IPS DF 6.9 (cell line): ENCODE results near the gene RPL37A.

ENCODE experiments used
- DNase-seq: peaks from one replicate; pipeline ENCODE4 v3.0.0-alpha.2; 2013; ENCODE audit warnings: low read depth, low spot score
- H3K27ac ChIP-seq: one replicate; pipeline ENCODE4 v1.5.1; 2013; ENCODE audit warnings: low read length, control low read depth
- H3K27me3 ChIP-seq: 2 replicates; pipeline ENCODE4 v1.6.1; 2013; ENCODE audit warnings: mild to moderate bottlenecking, low read length; ENCODE audit not compliant: control insufficient read depth, insufficient read depth
- H3K36me3 ChIP-seq: 2 replicates; pipeline ENCODE4 v1.6.1; 2013; ENCODE audit warnings: low read length; ENCODE audit not compliant: control insufficient read depth, insufficient read depth
- H3K4me1 ChIP-seq: 2 replicates; pipeline ENCODE4 v1.6.1; 2013; ENCODE audit warnings: low read length; ENCODE audit not compliant: control insufficient read depth, insufficient read depth
- H3K4me3 ChIP-seq: 2 replicates; pipeline ENCODE4 v1.5.1; 2013; ENCODE audit warnings: mild to moderate bottlenecking, low read length
- H3K9me3 ChIP-seq: 2 replicates; pipeline ENCODE4 v1.6.1; 2013; ENCODE audit warnings: low read length, inconsistent platforms; ENCODE audit not compliant: control insufficient read depth, insufficient read depth
- WGBS: extraction: QIAGEN DNeasy Blood & Tissue Kit; methylation state at CpG from one replicate; pipeline ENCODE4 v1.1.7; 2013; ENCODE audit warnings: mixed read lengths, missing lambda C conversion rate; ENCODE audit not compliant: insufficient read length, insufficient coverage; 5-methylcytosine and 5-hydroxymethylcytosine counted together

Gene RPL37A

GRCh38 chr2:216546641-216547403 lies 48.2 kb downstream of the RPL37A start:
- no CpG with 5 or more reads among the region's 7 CpGs for WGBS
- Histone ChIP-seq H3K27ac (no peak overlapping the region), H3K36me3 (no peaks in the 10 kb centered on the region), H3K27me3 (no peaks in the 10 kb centered on the region), H3K4me3 (no peak overlapping the region), H3K4me1 (peaks cover 4% of the 10 kb centered on the region; the same call in 1 of the 2 replicates), H3K9me3 (no peaks in the 10 kb centered on the region)
- no peak for DNase-seq

GRCh38 chr2:216548901-216549331 lies 50.3 kb downstream of the RPL37A start:
- H3K9me3 ChIP-seq, result no peaks in the 10 kb centered on the region
- H3K4me3 ChIP-seq, result no peak overlapping the region
- H3K36me3 ChIP-seq, result no peaks in the 10 kb centered on the region
- no CpG with 5 or more reads among the region's 5 CpGs for WGBS
- H3K27me3 ChIP-seq, result no peaks in the 10 kb centered on the region
- peaks cover 7% of the 10 kb centered on the region; the same call in 1 of the 2 replicates for H3K4me1 ChIP-seq
- no peak overlapping the region for H3K27ac ChIP-seq
- no peak for DNase-seq

- DNase-seq, result no peak
- Histone ChIP-seq H3K27ac (no peak overlapping the region), H3K9me3 (no peaks in the 10 kb centered on the region), H3K4me3 (no peak overlapping the region), H3K27me3 (no peaks in the 10 kb centered on the region), H3K36me3 (no peaks in the 10 kb centered on the region), H3K4me1 (peaks cover 7% of the 10 kb centered on the region; the same call in 1 of the 2 replicates)
- no CpG with 5 or more reads among the region's 10 CpGs for WGBS
Observed at GRCh38 chr2:216549926-216550690, 51.5 kb downstream of the RPL37A start.

- Histone ChIP-seq H3K9me3 (no peaks in the 10 kb centered on the region), H3K27me3 (no peaks in the 10 kb centered on the region), H3K4me1 (peaks cover 7% of the 10 kb centered on the region; the same call in 1 of the 2 replicates), H3K36me3 (no peaks in the 10 kb centered on the region), H3K27ac (no peak overlapping the region), H3K4me3 (no peak overlapping the region)
- DNase-seq, result no peak
- no CpG with 5 or more reads among the region's 8 CpGs for WGBS
Observed at GRCh38 chr2:216551234-216552068, 52.8 kb downstream of the RPL37A start.

- peaks cover 7% of the 10 kb centered on the region; the same call in 1 of the 2 replicates for H3K4me1 ChIP-seq
- no peak overlapping the region for H3K4me3 ChIP-seq
- no CpG with 5 or more reads among the region's 1 CpG for WGBS
- no peaks in the 10 kb centered on the region for H3K27me3 ChIP-seq
- H3K9me3 ChIP-seq, result no peaks in the 10 kb centered on the region
- no peak overlapping the region for H3K27ac ChIP-seq
- no peak for DNase-seq
- no peaks in the 10 kb centered on the region for H3K36me3 ChIP-seq
Observed at GRCh38 chr2:216553093-216553478, 54.4 kb downstream of the RPL37A start.
